IMR-90 (cell line): ENCODE measurements around the gene OR7A10. TPM values are rescaled to one million over a fixed set of nuclear protein-coding genes. Genes with fewer than 3 reads are reported as not detected.

Source experiments
- ATAC-seq: fragments of 200-7000 bp; cut with Tn5 transposase; 2 replicates; pipeline ENCODE4 v1.9.1; 2020; ENCODE audit warnings: low read depth, mild to moderate bottlenecking, moderate library complexity
- BruUV-seq: library from RNA; stranded (reverse); fragments of 400-500 nt; replicated peaks from 2 replicates; lab custom pipeline; 2021; lab: Mats Ljungman, UMichigan
- CTCF ChIA-PET: fragments of 300-600 bp; formaldehyde crosslinking; extraction: SDS; loops from one replicate; lab custom pipeline; 2021; ENCODE audit warnings: antibody characterized with exemption; lab: Yijun Ruan, JAX
- POLR2A ChIA-PET: fragments of 300-600 bp; sonication (Branson Sonifier 250); formaldehyde crosslinking; loops from one replicate; lab custom pipeline; 2022; ENCODE audit warnings: antibody characterized with exemption; ENCODE audit not compliant: unreplicated experiment; lab: Charles Lee
- DNase-seq: peaks from one replicate; pipeline ENCODE4 v3.0.0; 2013
- H2AFZ ChIP-seq: replicated peaks from 2 replicates; pipeline ENCODE3; 2013; ENCODE audit warnings: low read length, mild to moderate bottlenecking; ENCODE audit not compliant: poor library complexity
- H2AK5ac ChIP-seq: 2 replicates; pipeline ENCODE4 v1.6.1; 2013; ENCODE audit warnings: low read depth, low read length, inconsistent platforms
- H2AK9ac ChIP-seq: replicated peaks from 2 replicates; pipeline ENCODE3; 2013; ENCODE audit warnings: mild to moderate bottlenecking, low read depth, low read length, moderate library complexity; ENCODE audit not compliant: poor library complexity
- H2BK120ac ChIP-seq: 2 replicates; pipeline ENCODE4 v1.6.1; 2013; ENCODE audit warnings: low read depth, low read length, inconsistent platforms
- H2BK15ac ChIP-seq: 3 replicates; pipeline ENCODE4 v1.6.1; 2013; ENCODE audit warnings: low read depth, low read length, inconsistent platforms
- H2BK20ac ChIP-seq: 2 replicates; pipeline ENCODE4 v1.6.1; 2013; ENCODE audit warnings: low read depth, mild to moderate bottlenecking, inconsistent platforms, low read length, moderate library complexity
- H2BK5ac ChIP-seq: 2 replicates; pipeline ENCODE4 v1.6.1; 2013; ENCODE audit warnings: mild to moderate bottlenecking, low read depth, low read length, inconsistent platforms; ENCODE audit not compliant: poor library complexity, severe bottlenecking
- H3K14ac ChIP-seq: replicated peaks from 2 replicates; pipeline ENCODE4 v1.6.1; 2013; ENCODE audit warnings: low read depth, low read length, inconsistent platforms
- H3K18ac ChIP-seq: 2 replicates; pipeline ENCODE4 v1.6.1; 2013; ENCODE audit warnings: low read depth, low read length, control low read depth
- H3K23ac ChIP-seq: 2 replicates; pipeline ENCODE4 v1.6.1; 2013; ENCODE audit warnings: low read depth, low read length, inconsistent platforms
- H3K27ac ChIP-seq: 2 replicates; pipeline ENCODE4 v1.5.1; 2013; ENCODE audit warnings: mild to moderate bottlenecking, control low read depth, low read length; ENCODE audit not compliant: insufficient read depth
- H3K27me3 ChIP-seq: 2 replicates; pipeline ENCODE4 v1.6.1; 2013; ENCODE audit warnings: low read length; ENCODE audit not compliant: control insufficient read depth, insufficient read depth
- H3K36me3 ChIP-seq: 2 replicates; pipeline ENCODE4 v1.6.1; 2013; ENCODE audit warnings: low read length, mixed read lengths; ENCODE audit not compliant: control insufficient read depth, insufficient read depth
- H3K4ac ChIP-seq: 2 replicates; pipeline ENCODE4 v1.6.1; 2013; ENCODE audit warnings: low read depth, low read length, inconsistent platforms
- H3K4me1 ChIP-seq: 2 replicates; pipeline ENCODE4 v1.6.1; 2013; ENCODE audit warnings: low read length, mixed read lengths; ENCODE audit not compliant: control insufficient read depth, insufficient read depth
- H3K4me2 ChIP-seq: 2 replicates; pipeline ENCODE4 v1.6.1; 2013; ENCODE audit warnings: low read depth, mild to moderate bottlenecking, control low read depth, low read length, moderate library complexity
- H3K4me3 ChIP-seq: 2 replicates; pipeline ENCODE4 v1.5.1; 2013; ENCODE audit warnings: low read depth, mild to moderate bottlenecking, control low read depth, low read length, moderate library complexity; ENCODE audit not compliant: insufficient read depth
- H3K56ac ChIP-seq: 2 replicates; pipeline ENCODE4 v1.6.1; 2013; ENCODE audit warnings: low read length, inconsistent platforms; ENCODE audit not compliant: insufficient read depth; ENCODE audit errors: extremely low read depth
- H3K79me1 ChIP-seq, 2 experiments: 2 replicates each; pipeline ENCODE4 v1.6.1; 2013; ENCODE audit warnings: low read length in 2 of 2, inconsistent platforms in 1 of 2, low read depth in 1 of 2
- H3K9ac ChIP-seq: 2 replicates; pipeline ENCODE4 v1.6.1; 2013; ENCODE audit warnings: low read depth, low read length, control low read depth
- H3K9me1 ChIP-seq: 2 replicates; pipeline ENCODE4 v1.6.1; 2013; ENCODE audit warnings: low read length, inconsistent platforms; ENCODE audit not compliant: insufficient read depth
- H3K9me3 ChIP-seq: 2 replicates; pipeline ENCODE4 v1.6.1; 2013; ENCODE audit warnings: low read length; ENCODE audit not compliant: control insufficient read depth, insufficient read depth
- H4K20me1 ChIP-seq: 2 replicates; pipeline ENCODE4 v1.6.1; 2013; ENCODE audit warnings: low read length, inconsistent platforms; ENCODE audit not compliant: insufficient read depth
- H4K5ac ChIP-seq: 2 replicates; pipeline ENCODE4 v1.6.1; 2013; ENCODE audit warnings: mild to moderate bottlenecking, low read depth, low read length, control low read depth
- H4K8ac ChIP-seq, 2 experiments: 2 replicates each; pipeline ENCODE4 v1.6.1; 2013; ENCODE audit warnings: low read depth in 2 of 2, low read length in 2 of 2, control low read depth in 1 of 2, inconsistent platforms in 1 of 2
- H4K91ac ChIP-seq: 2 replicates; pipeline ENCODE4 v1.6.1; 2013; ENCODE audit warnings: low read depth, low read length, inconsistent platforms; ENCODE audit not compliant: insufficient read depth
- BHLHE40 ChIP-seq: fragments of 150-350 bp; IDR thresholded peaks from 2 replicates; pipeline ENCODE4 v1.6.1; 2016; ENCODE audit warnings: mild to moderate bottlenecking, low read depth, low read length
- CEBPB ChIP-seq: IDR thresholded peaks from 2 replicates; pipeline ENCODE4 v1.6.1; 2012; ENCODE audit warnings: low read depth, low read length, improper control_type of control experiment
- CHD1 ChIP-seq: IDR thresholded peaks from 2 replicates; pipeline ENCODE4 v1.6.1; 2012; ENCODE audit warnings: low read depth, low read length, improper control_type of control experiment
- FOS ChIP-seq: fragments of 150-350 bp; IDR thresholded peaks from 2 replicates; pipeline ENCODE4 v1.6.1; 2016; ENCODE audit warnings: low read depth, low read length
- MAFK ChIP-seq: IDR thresholded peaks from 2 replicates; pipeline ENCODE4 v1.6.1; 2012; ENCODE audit warnings: low read depth, low read length, improper control_type of control experiment
- MAZ ChIP-seq: IDR thresholded peaks from 2 replicates; pipeline ENCODE4 v1.6.1; 2012; ENCODE audit warnings: low read depth, mild to moderate bottlenecking, low read length, improper control_type of control experiment, moderate library complexity, borderline replicate concordance
- MXI1 ChIP-seq: IDR thresholded peaks from 2 replicates; pipeline ENCODE4 v1.6.1; 2012; ENCODE audit warnings: low read depth, mild to moderate bottlenecking, low read length, moderate library complexity, borderline replicate concordance
- NFE2L2 ChIP-seq: fragments of 150-350 bp; IDR thresholded peaks from 2 replicates; pipeline ENCODE4 v1.6.1; 2016; ENCODE audit warnings: low read depth, mild to moderate bottlenecking, low read length
- POLR2A ChIP-seq: IDR thresholded peaks from 2 replicates; pipeline ENCODE4 v1.6.1; 2012; ENCODE audit warnings: mild to moderate bottlenecking, low read depth, low read length
- RAD21 ChIP-seq: IDR thresholded peaks from 2 replicates; pipeline ENCODE4 v1.6.1; 2012; ENCODE audit warnings: low read length, improper control_type of control experiment
- RCOR1 ChIP-seq: IDR thresholded peaks from 2 replicates; pipeline ENCODE4 v1.6.1; 2012; ENCODE audit warnings: mild to moderate bottlenecking, low read length, improper control_type of control experiment; ENCODE audit not compliant: insufficient replicate concordance
- RFX5 ChIP-seq: IDR thresholded peaks from 2 replicates; pipeline ENCODE4 v1.8.0; 2012; ENCODE audit warnings: low read depth, mild to moderate bottlenecking, low read length, moderate library complexity
- SMC3 ChIP-seq: fragments of 150-350 bp; IDR thresholded peaks from 2 replicates; pipeline ENCODE4 v1.6.1; 2016; ENCODE audit warnings: low read depth, mild to moderate bottlenecking, antibody characterized with exemption, low read length, moderate library complexity
- WGBS, 2 experiments: methylation state at CpG; one replicate each; pipeline versions ENCODE4 v1.1.5 to v1.1.7; 2013; ENCODE audit warnings: missing lambda C conversion rate in 2 of 2; ENCODE audit not compliant: insufficient read length in 1 of 2; ENCODE audit errors: extremely low coverage in 2 of 2; 5-methylcytosine and 5-hydroxymethylcytosine counted together
- dilution Hi-C: fragments of 300-500 bp; cut with HindIII; formaldehyde crosslinking; loops from one replicate; pipeline ENCODE4 v1.14.3; 2018; ENCODE audit warnings: low sequenced_read_pairs; ENCODE audit not compliant: unreplicated experiment
- in situ Hi-C: fragments of 300-500 bp; cut with MboI; formaldehyde crosslinking; loops from 3 replicates; pipeline ENCODE4 v1.14.3; 2019; ENCODE audit warnings: low sequenced_read_pairs, inconsistent platforms, mixed read lengths
- intact Hi-C: fragments of 100-400 bp; cut with micrococcal nuclease; formaldehyde crosslinking; loops from 2 replicates; pipeline ENCODE4 v1.10.0; 2022
- polyA plus RNA-seq, 3 experiments: library from polyadenylated mRNA; depleted of rRNA; stranded (reverse); fragments of >200 nt; gene quantifications; 2 replicates each; pipeline ENCODE4 v1.2.3, GENCODE V29; 2012; ENCODE audit warnings: low replicate concordance in 1 of 3
- total RNA-seq: library from RNA; depleted of rRNA; stranded (reverse); fragments of >200 nt; gene quantifications from 2 replicates; pipeline ENCODE4 v1.2.3, GENCODE V29; 2012
- TF ChIP-seq, protein P1 (sequence below): fragments of 150-350 bp; IDR thresholded peaks from 2 replicates; pipeline ENCODE4 v1.6.1; 2016; ENCODE audit warnings: low read depth, mild to moderate bottlenecking, low read length, moderate library complexity, borderline replicate concordance
- TF ChIP-seq, protein P2 (sequence below): fragments of 150-350 bp; IDR thresholded peaks from 2 replicates; pipeline ENCODE4 v1.6.1; 2017; ENCODE audit warnings: mild to moderate bottlenecking, antibody characterized with exemption, low read length, low read depth
- TF ChIP-seq, protein P3 (sequence below): conservative IDR thresholded peaks from 2 replicates; pipeline ENCODE4 v1.5.1; 2012; ENCODE audit warnings: mild to moderate bottlenecking, low read depth, low read length, improper control_type of control experiment

OR7A10 gene
- total and polyA plus RNA-seq, 2 of the 4 experiments (the other 2 are of a cell fraction) = not detected

DNA sequence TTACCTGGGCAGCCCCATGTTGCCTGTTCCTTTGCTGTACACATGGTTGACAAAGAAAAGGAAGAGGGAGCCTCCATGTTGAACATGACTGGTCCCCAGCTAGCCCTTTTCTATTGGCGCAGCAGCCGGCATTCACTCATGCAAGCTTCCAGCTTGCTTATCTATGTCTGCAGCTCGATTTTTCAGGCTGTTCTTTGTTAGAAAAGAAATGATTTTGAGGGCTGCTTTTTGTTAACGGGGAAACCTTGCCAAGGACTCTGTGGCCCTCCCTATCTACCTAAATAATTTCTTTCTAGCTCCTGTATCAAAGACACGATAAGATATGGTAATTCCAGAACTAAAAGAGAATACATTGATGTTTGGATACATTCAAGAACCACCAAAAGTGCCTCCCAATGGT lies 50.0 kb downstream of the OR7A10 start:
- no peaks in the 10 kb centered on the region for H3K36me3 ChIP-seq
- no peak overlapping the region for H2BK20ac ChIP-seq
- no peak overlapping the region for H2AK9ac ChIP-seq
- no peak overlapping the region for H2BK15ac ChIP-seq
- no peaks in the 10 kb centered on the region for H3K79me1 ChIP-seq
- no peak overlapping the region for H3K4me3 ChIP-seq
- H3K27me3 ChIP-seq = no peaks in the 10 kb centered on the region
- no peak overlapping the region for H2BK120ac ChIP-seq
- no peak overlapping the region for H2BK5ac ChIP-seq
- no peak overlapping the region for H3K18ac ChIP-seq
- no peak overlapping the region for H4K8ac ChIP-seq
- dilution Hi-C loops (no loop called here), in situ Hi-C loops (no loop called here), intact Hi-C loops (no loop called here)
- DNase-seq (no peak), ATAC-seq (no peak)
- H3K9me1 ChIP-seq = no peaks in the 10 kb centered on the region
- ChIA-PET POLR2A (no interaction called here), CTCF (no interaction called here)
- WGBS, 2 experiments = no CpG with 5 or more reads among the region's 5 CpGs
- no peak overlapping the region for H3K9ac ChIP-seq
- H3K4me1 ChIP-seq = no peaks in the 10 kb centered on the region
- no peak overlapping the region for H3K23ac ChIP-seq
- no peak overlapping the region for H3K4me2 ChIP-seq
- H4K20me1 ChIP-seq = no peaks in the 10 kb centered on the region
- H2AK5ac ChIP-seq = no peak overlapping the region
- H2AFZ ChIP-seq = no peak overlapping the region
- 0 out of 2 replicates have a peak, but pooled peaks cover 2% of the 10 kb centered on the region for H3K9me3 ChIP-seq
- H3K14ac ChIP-seq = no peak overlapping the region
- BruUV-seq = no TSS peak
- no peak overlapping the region for H3K56ac ChIP-seq
- H3K27ac ChIP-seq = no peak overlapping the region
- no peak overlapping the region for H4K91ac ChIP-seq
- no peak overlapping the region for H3K4ac ChIP-seq
- H4K5ac ChIP-seq = no peak overlapping the region
- TF ChIP-seq MXI1 (no peak), RAD21 (no peak), NFE2L2 (no peak), FOS (no peak), BHLHE40 (no peak), RFX5 (no peak), POLR2A (no peak), SMC3 (no peak), MAFK (no peak), CEBPB (no peak), CHD1 (no peak), MAZ (no peak), RCOR1 (no peak)
- TF ChIP-seq, protein P1, sequence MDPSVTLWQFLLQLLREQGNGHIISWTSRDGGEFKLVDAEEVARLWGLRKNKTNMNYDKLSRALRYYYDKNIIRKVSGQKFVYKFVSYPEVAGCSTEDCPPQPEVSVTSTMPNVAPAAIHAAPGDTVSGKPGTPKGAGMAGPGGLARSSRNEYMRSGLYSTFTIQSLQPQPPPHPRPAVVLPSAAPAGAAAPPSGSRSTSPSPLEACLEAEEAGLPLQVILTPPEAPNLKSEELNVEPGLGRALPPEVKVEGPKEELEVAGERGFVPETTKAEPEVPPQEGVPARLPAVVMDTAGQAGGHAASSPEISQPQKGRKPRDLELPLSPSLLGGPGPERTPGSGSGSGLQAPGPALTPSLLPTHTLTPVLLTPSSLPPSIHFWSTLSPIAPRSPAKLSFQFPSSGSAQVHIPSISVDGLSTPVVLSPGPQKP = no peak
- TF ChIP-seq, protein P2, sequence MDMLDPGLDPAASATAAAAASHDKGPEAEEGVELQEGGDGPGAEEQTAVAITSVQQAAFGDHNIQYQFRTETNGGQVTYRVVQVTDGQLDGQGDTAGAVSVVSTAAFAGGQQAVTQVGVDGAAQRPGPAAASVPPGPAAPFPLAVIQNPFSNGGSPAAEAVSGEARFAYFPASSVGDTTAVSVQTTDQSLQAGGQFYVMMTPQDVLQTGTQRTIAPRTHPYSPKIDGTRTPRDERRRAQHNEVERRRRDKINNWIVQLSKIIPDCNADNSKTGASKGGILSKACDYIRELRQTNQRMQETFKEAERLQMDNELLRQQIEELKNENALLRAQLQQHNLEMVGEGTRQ = no peak
- TF ChIP-seq, protein P3, sequence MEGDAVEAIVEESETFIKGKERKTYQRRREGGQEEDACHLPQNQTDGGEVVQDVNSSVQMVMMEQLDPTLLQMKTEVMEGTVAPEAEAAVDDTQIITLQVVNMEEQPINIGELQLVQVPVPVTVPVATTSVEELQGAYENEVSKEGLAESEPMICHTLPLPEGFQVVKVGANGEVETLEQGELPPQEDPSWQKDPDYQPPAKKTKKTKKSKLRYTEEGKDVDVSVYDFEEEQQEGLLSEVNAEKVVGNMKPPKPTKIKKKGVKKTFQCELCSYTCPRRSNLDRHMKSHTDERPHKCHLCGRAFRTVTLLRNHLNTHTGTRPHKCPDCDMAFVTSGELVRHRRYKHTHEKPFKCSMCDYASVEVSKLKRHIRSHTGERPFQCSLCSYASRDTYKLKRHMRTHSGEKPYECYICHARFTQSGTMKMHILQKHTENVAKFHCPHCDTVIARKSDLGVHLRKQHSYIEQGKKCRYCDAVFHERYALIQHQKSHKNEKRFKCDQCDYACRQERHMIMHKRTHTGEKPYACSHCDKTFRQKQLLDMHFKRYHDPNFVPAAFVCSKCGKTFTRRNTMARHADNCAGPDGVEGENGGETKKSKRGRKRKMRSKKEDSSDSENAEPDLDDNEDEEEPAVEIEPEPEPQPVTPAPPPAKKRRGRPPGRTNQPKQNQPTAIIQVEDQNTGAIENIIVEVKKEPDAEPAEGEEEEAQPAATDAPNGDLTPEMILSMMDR = no peak
